Measurements from ENCODE around the gene SERP2.

SERP2 gene

DNA sequence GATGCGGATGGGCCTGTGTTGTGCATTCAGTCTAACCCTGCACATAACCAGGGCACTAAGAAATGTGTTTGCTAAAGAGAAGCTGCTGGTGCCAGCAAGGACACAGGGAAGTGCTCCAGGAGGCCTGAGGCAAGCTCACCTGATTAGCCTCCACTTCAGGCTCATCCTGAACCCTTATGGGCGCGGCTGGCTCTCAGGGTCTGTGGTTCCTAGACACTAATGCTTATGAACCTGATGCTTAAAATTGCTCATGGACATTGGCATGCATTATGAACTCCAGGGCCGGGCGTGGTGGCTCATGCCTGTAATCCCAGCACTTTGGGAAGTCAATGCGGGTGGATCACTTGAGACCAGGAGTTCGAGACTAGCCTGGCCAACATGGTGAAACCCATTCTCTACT, 34.3 kb downstream of the SERP2 start:
- no peaks in the 10 kb centered on the region for H3K9me3 ChIP-seq (ENCODE audit: insufficient read depth, low read length)
- no peak overlapping the region for H3K27ac ChIP-seq (ENCODE audit: low read depth, low read length)
- no peaks in the 10 kb centered on the region for H4K20me1 ChIP-seq (ENCODE audit: low read depth, low read length)
- no peaks in the 10 kb centered on the region for H3F3A ChIP-seq (ENCODE audit: insufficient read depth)
- no peaks in the 10 kb centered on the region for H3K27me3 ChIP-seq (ENCODE audit: low read length)
- H3K9me2 ChIP-seq (replicated peaks; ENCODE audit: insufficient read depth, low read length), result no peaks in the 10 kb centered on the region
- no peak overlapping the region for H3K9ac ChIP-seq (ENCODE audit: low read length)
- H3K79me2 ChIP-seq (ENCODE audit: insufficient read depth, low read length), result no peaks in the 10 kb centered on the region
- TF ChIP-seq, protein P1, sequence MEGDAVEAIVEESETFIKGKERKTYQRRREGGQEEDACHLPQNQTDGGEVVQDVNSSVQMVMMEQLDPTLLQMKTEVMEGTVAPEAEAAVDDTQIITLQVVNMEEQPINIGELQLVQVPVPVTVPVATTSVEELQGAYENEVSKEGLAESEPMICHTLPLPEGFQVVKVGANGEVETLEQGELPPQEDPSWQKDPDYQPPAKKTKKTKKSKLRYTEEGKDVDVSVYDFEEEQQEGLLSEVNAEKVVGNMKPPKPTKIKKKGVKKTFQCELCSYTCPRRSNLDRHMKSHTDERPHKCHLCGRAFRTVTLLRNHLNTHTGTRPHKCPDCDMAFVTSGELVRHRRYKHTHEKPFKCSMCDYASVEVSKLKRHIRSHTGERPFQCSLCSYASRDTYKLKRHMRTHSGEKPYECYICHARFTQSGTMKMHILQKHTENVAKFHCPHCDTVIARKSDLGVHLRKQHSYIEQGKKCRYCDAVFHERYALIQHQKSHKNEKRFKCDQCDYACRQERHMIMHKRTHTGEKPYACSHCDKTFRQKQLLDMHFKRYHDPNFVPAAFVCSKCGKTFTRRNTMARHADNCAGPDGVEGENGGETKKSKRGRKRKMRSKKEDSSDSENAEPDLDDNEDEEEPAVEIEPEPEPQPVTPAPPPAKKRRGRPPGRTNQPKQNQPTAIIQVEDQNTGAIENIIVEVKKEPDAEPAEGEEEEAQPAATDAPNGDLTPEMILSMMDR (IDR thresholded peaks at IDR 0.05; ENCODE audit: insufficient read depth, low read length, poor library complexity, severe bottlenecking), result no peak
- H3K4me2 ChIP-seq (ENCODE audit: low read depth, low read length, poor library complexity, severe bottlenecking), result no peak overlapping the region
- H3K36me3 ChIP-seq (ENCODE audit: low read length), result no peaks in the 10 kb centered on the region
- no peak overlapping the region for H3K4me3 ChIP-seq (ENCODE audit: insufficient read depth, low read length, poor library complexity, severe bottlenecking)
- no peak overlapping the region for H2AFZ ChIP-seq (ENCODE audit: low read depth, low read length, severe bottlenecking)

- Histone ChIP-seq H3K27ac (ENCODE audit: low read depth, low read length) (no peak overlapping the region), H3K4me3 (ENCODE audit: insufficient read depth, low read length, poor library complexity, severe bottlenecking) (no peak overlapping the region), H3K9me2 (replicated peaks; ENCODE audit: insufficient read depth, low read length) (no peaks in the 10 kb centered on the region), H4K20me1 (ENCODE audit: low read depth, low read length) (no peaks in the 10 kb centered on the region), H3K9me3 (ENCODE audit: insufficient read depth, low read length) (no peaks in the 10 kb centered on the region), H3K9ac (ENCODE audit: low read length) (no peak overlapping the region), H3K79me2 (ENCODE audit: insufficient read depth, low read length) (no peaks in the 10 kb centered on the region), H3K27me3 (ENCODE audit: low read length) (no peaks in the 10 kb centered on the region), H3K4me2 (ENCODE audit: low read depth, low read length, poor library complexity, severe bottlenecking) (no peak overlapping the region), H2AFZ (ENCODE audit: low read depth, low read length, severe bottlenecking) (no peak overlapping the region), H3K36me3 (ENCODE audit: low read length) (no peaks in the 10 kb centered on the region), H3F3A (ENCODE audit: insufficient read depth) (no peaks in the 10 kb centered on the region)
- TF ChIP-seq EZH2phosphoT487 (conservative IDR thresholded peaks at IDR 0.05; ENCODE audit: low read length), result no peak
- TF ChIP-seq, protein P1 (IDR thresholded peaks at IDR 0.05; ENCODE audit: insufficient read depth, low read length, poor library complexity, severe bottlenecking), result no peak
Measured at GRCh38 chr13:44409595-44409994, 36.0 kb downstream of the SERP2 start.

DNA sequence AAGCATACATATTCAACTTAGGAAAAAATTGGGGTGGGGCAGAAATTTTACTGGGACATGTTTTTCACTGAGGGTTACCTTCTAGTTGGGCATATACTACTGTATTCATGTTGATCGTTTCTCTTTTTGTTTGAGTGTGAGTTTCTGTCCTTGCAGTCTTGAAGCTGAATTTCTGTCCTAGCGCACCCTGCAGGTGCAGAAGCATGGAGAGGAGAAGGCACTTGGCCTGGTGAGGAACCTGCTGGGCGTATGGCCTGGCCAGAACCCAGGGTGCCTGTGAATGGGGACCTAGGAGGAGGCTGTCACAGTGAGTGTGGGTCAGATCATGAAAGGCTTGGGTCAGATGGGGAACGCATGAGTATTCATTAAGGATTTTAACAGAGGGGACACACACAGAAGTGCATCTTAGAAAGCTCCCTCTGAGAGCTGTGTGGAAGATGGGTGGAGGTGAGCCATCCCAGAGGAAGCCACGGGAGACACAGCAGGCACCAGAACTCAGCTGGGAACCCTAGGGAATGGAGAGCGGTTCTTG, 36.8 kb downstream of the SERP2 start:
- H3K9me2 ChIP-seq (replicated peaks; ENCODE audit: insufficient read depth, low read length), result no peaks in the 10 kb centered on the region
- H3K27ac ChIP-seq (ENCODE audit: low read depth, low read length), result no peak overlapping the region
- H3K4me3 ChIP-seq (ENCODE audit: insufficient read depth, low read length, poor library complexity, severe bottlenecking), result no peak overlapping the region
- H3K9ac ChIP-seq (ENCODE audit: low read length), result no peak overlapping the region
- H4K20me1 ChIP-seq (ENCODE audit: low read depth, low read length), result no peaks in the 10 kb centered on the region
- H2AFZ ChIP-seq (ENCODE audit: low read depth, low read length, severe bottlenecking), result no peak overlapping the region
- no peaks in the 10 kb centered on the region for H3K27me3 ChIP-seq (ENCODE audit: low read length)
- H3K4me2 ChIP-seq (ENCODE audit: low read depth, low read length, poor library complexity, severe bottlenecking), result no peak overlapping the region
- H3K79me2 ChIP-seq (ENCODE audit: insufficient read depth, low read length), result no peaks in the 10 kb centered on the region
- no peaks in the 10 kb centered on the region for H3K36me3 ChIP-seq (ENCODE audit: low read length)
- H3F3A ChIP-seq (ENCODE audit: insufficient read depth), result no peaks in the 10 kb centered on the region
- TF ChIP-seq EZH2phosphoT487 (conservative IDR thresholded peaks at IDR 0.05; ENCODE audit: low read length), result no peak
- TF ChIP-seq, protein P1 (IDR thresholded peaks at IDR 0.05; ENCODE audit: insufficient read depth, low read length, poor library complexity, severe bottlenecking), result no peak
- H3K9me3 ChIP-seq (ENCODE audit: insufficient read depth, low read length), result no peaks in the 10 kb centered on the region
